Measurements from ENCODE around the gene KRTAP19-3. TPM values are rescaled to one million over a fixed set of nuclear protein-coding genes. Genes with fewer than 3 reads are reported as not detected.

The KRTAP19-3 gene
- total and polyA plus RNA-seq, 2 experiments from 2014 or later, result not detected

- no peak for TF ChIP-seq ZNF462 (CRISPR knock-in tag; IDR thresholded peaks at IDR 0.05)
- TF ChIP-seq CREB1 (CRISPR knock-in tag; IDR thresholded peaks at IDR 0.05; ENCODE audit: low read depth), result no peak
These were observed 4.5 kb downstream of the KRTAP19-3 start, which contains the start of gene KRTAP19-2 (continued) for GRCh38 chr21:30487336-30487735.

GRCh38 chr21:30486180-30486579 is 5.6 kb downstream of the KRTAP19-3 start:
- H3K27me3 Mint-ChIP-seq (ENCODE audit: insufficient read depth, low read depth, poor library complexity), result no peaks in the 10 kb centered on the region
- H3K4me1 Mint-ChIP-seq, result no peaks in the 10 kb centered on the region
- H3K36me3 Mint-ChIP-seq (ENCODE audit: low read depth), result peaks cover 27% of the 10 kb centered on the region; the same call in 2 of the 3 replicates
- no peaks in the 10 kb centered on the region for H4K20me1 ChIP-seq (replicated peaks; ENCODE audit: insufficient read depth)
- no peak overlapping the region for H3K27ac Mint-ChIP-seq
- no peaks in the 10 kb centered on the region for H3K4me1 ChIP-seq (ENCODE audit: insufficient read depth)
- peaks cover 42% of the 10 kb centered on the region for H3K9me3 Mint-ChIP-seq
- no peak overlapping the region for H3K4me3 Mint-ChIP-seq
- H3K36me3 ChIP-seq (ENCODE audit: insufficient read depth), result no peaks in the 10 kb centered on the region
- H3K79me2 ChIP-seq (replicated peaks; ENCODE audit: insufficient read depth), result no peaks in the 10 kb centered on the region
- no peaks in the 10 kb centered on the region for H3K27me3 ChIP-seq (ENCODE audit: insufficient read depth)
- H2AFZ ChIP-seq, result no peak overlapping the region
- no peak overlapping the region for H3K4me3 ChIP-seq
- ATAC-seq (no peak), DNase-seq (ENCODE audit: low spot score) (no peak)
- H3K4me2 ChIP-seq, result no peak overlapping the region
- no peaks in the 10 kb centered on the region for H3K9me2 ChIP-seq (ENCODE audit: insufficient read depth)
- no peaks in the 10 kb centered on the region for H3F3A ChIP-seq (replicated peaks; ENCODE audit: low read depth)
- H3K27ac ChIP-seq (ENCODE audit: low read depth), result no peak overlapping the region
- TF ChIP-seq POLR2AphosphoS5 (IDR thresholded peaks at IDR 0.05; ENCODE audit: low read depth), result no peak
- TF ChIP-seq NANOG (IDR thresholded peaks at IDR 0.05; ENCODE audit: borderline replicate concordance), result no peak
- TF ChIP-seq JUNB (IDR thresholded peaks at IDR 0.05; ENCODE audit: unreplicated experiment), result no peak
- TF ChIP-seq ZNF114 (CRISPR knock-in tag; IDR thresholded peaks at IDR 0.05), result no peak
- TF ChIP-seq CREB1 (CRISPR knock-in tag; IDR thresholded peaks at IDR 0.05; ENCODE audit: low read depth), result no peak
- TF ChIP-seq STAT1 (IDR thresholded peaks at IDR 0.05; ENCODE audit: unreplicated experiment), result no peak
- TF ChIP-seq ZNF331 (CRISPR knock-in tag; IDR thresholded peaks at IDR 0.05; ENCODE audit: low read depth), result no peak
- no peak for TF ChIP-seq EZH2 (IDR thresholded peaks at IDR 0.05; ENCODE audit: low read depth, unreplicated experiment)
- no peak for TF ChIP-seq ZNF462 (CRISPR knock-in tag; IDR thresholded peaks at IDR 0.05)
